ENCODE results near the gene OXLD1. TPM values are rescaled to one million over a fixed set of nuclear protein-coding genes. Genes with fewer than 3 reads are reported as not detected.

The OXLD1 gene
- total RNA-seq, 1 experiment from 2014 or later: 42.8 TPM

- in situ Hi-C loops (cut with HindIII; ENCODE audit: low pct_unique_long_range_greater_than_20kb, low sequenced_read_pairs): no loop called here
- TF ChIP-seq REST (IDR thresholded peaks at IDR 0.05; ENCODE audit: insufficient read depth in 1 of 2, low read depth in 2 of 2, low read length in 1 of 2) (no peak), CTCF (IDR thresholded peaks at IDR 0.05) (no peak), POLR2AphosphoS5 (IDR thresholded peaks at IDR 0.05; ENCODE audit: low read depth, low read length) (no peak), TCF7L2 (IDR thresholded peaks at IDR 0.05; ENCODE audit: low read depth, low read length) (no peak)
- Histone ChIP-seq H3K9me3 (ENCODE audit: control insufficient read depth, insufficient read depth, low read depth, low read length) (no peaks in the 10 kb centered on the region), H3K27me3 (ENCODE audit: control insufficient read depth, insufficient read depth, low read length) (no peaks in the 10 kb centered on the region), H3K27ac (ENCODE audit: low read length) (peak overlapping the region; percentile 96), H3K36me3 (ENCODE audit: control insufficient read depth, insufficient read depth, low read length) (peaks cover 22% of the 10 kb centered on the region), H3K4me3 (ENCODE audit: low read depth in 2 of 2, low read length in 2 of 2) (peak overlapping the region; percentile 96 to 98), H3K4me1 (ENCODE audit: control insufficient read depth, insufficient read depth, low read length) (peaks cover 17% of the 10 kb centered on the region)
- ATAC-seq (peak; percentile 5; the same call in 1 of the 2 replicates), DNase-seq (ENCODE audit: low read depth, low spot score) (no peak)
- intact Hi-C loops (cut with micrococcal nuclease; ENCODE audit: unreplicated experiment): no loop called here
- POLR2A ChIA-PET: no interaction called here
- no TSS peak for BruUV-seq (replicated peaks)
- CTCF ChIA-PET: no interaction called here
Observed at GRCh38 chr17:81700353-81701287, 34.2 kb upstream of the OXLD1 start.

GRCh38 chr17:81697261-81698044, 31.0 kb upstream of the OXLD1 start:
- H3K4me1 ChIP-seq (ENCODE audit: control insufficient read depth, insufficient read depth, low read length): peaks cover 12% of the 10 kb centered on the region
- H3K9me3 ChIP-seq (ENCODE audit: control insufficient read depth, insufficient read depth, low read depth, low read length): no peaks in the 10 kb centered on the region
- POLR2A ChIA-PET: no interaction called here
- H3K27me3 ChIP-seq (ENCODE audit: control insufficient read depth, insufficient read depth, low read length): no peaks in the 10 kb centered on the region
- CTCF ChIA-PET: no interaction called here
- ATAC-seq: no peak
- no peak overlapping the region for H3K27ac ChIP-seq (ENCODE audit: low read length)
- BruUV-seq (replicated peaks): no TSS peak
- in situ Hi-C loops (cut with HindIII; ENCODE audit: low pct_unique_long_range_greater_than_20kb, low sequenced_read_pairs) (no loop called here), intact Hi-C loops (cut with micrococcal nuclease; ENCODE audit: unreplicated experiment) (no loop called here)
- no peak overlapping the region for H3K4me3 ChIP-seq (ENCODE audit: low read depth in 2 of 2, low read length in 2 of 2)
- no peak for DNase-seq (ENCODE audit: low read depth, low spot score)
- TF ChIP-seq POLR2AphosphoS5 (IDR thresholded peaks at IDR 0.05; ENCODE audit: low read depth, low read length): no peak
- no peak for TF ChIP-seq REST (IDR thresholded peaks at IDR 0.05; ENCODE audit: insufficient read depth in 1 of 2, low read depth in 2 of 2, low read length in 1 of 2)
- no peak for TF ChIP-seq CTCF (IDR thresholded peaks at IDR 0.05)
- no peak for TF ChIP-seq SIN3A (IDR thresholded peaks at IDR 0.05; ENCODE audit: borderline replicate concordance, insufficient read depth, low read depth, low read length)
- no peak for TF ChIP-seq TCF7L2 (IDR thresholded peaks at IDR 0.05; ENCODE audit: low read depth, low read length)
- H3K36me3 ChIP-seq (ENCODE audit: control insufficient read depth, insufficient read depth, low read length): peaks cover 15% of the 10 kb centered on the region

Measured in Panc1 (cell line).